A549 (cell line): Measurements from ENCODE around the gene RNF145. TPM values are rescaled to one million over a fixed set of nuclear protein-coding genes. Genes with fewer than 3 reads are reported as not detected.
A peak's percentile ranks its signal among the peaks of the same experiment; 100 is the strongest.

Experiments used
- ATAC-seq, 2 experiments: fragments of 200-7000 bp in 1 of 2; fragments of >200 bp in 1 of 2; cut with Nextera tagmentation in 1 of 2; cut with Tn5 transposase in 1 of 2; 3 replicates each; pipeline versions ENCODE4 v1.8.0 to v1.9.1; 2018 to 2020; ENCODE audit warnings: mild to moderate bottlenecking in 1 of 2, moderate library complexity in 1 of 2
- CTCF ChIA-PET: fragments of 300-600 bp; sonication (Branson Sonifier 250); formaldehyde crosslinking; extraction: SDS; loops from one replicate; lab custom pipeline; 2021; ENCODE audit warnings: antibody characterized with exemption, inconsistent platforms; lab: Yijun Ruan, JAX
- POLR2A ChIA-PET: fragments of 350-600 bp; formaldehyde crosslinking; extraction: SDS; loops from one replicate; lab custom pipeline; 2021; ENCODE audit warnings: antibody characterized with exemption, inconsistent platforms; lab: Yijun Ruan, JAX
- DNase-seq, 2 experiments: peaks; one replicate each; pipeline versions ENCODE4 v3.0.0 to v3.0.0-alpha.2; 2011 to 2016; ENCODE audit warnings: low read depth in 1 of 2, low spot score in 1 of 2
- FAIRE-seq: peaks from 2 replicates; lab custom pipeline; 2011; peaks lifted over from hg19 to GRCh38; lab: Jason Lieb, UNC
- H3K27ac ChIP-seq, 2 experiments: fragments of >200 bp; sonication (Bioruptor Twin); formaldehyde crosslinking; 3 replicates each; pipeline ENCODE4 v1.5.1; 2016 to 2017
- H3K4me1 ChIP-seq: fragments of >200 bp; sonication (Bioruptor Twin); formaldehyde crosslinking; 3 replicates; pipeline ENCODE4 v1.6.1; 2016
- H3K4me2 ChIP-seq: fragments of >200 bp; sonication (Bioruptor Twin); formaldehyde crosslinking; 3 replicates; pipeline ENCODE4 v1.6.1; 2016
- H3K4me3 ChIP-seq: fragments of >200 bp; sonication (Bioruptor Twin); formaldehyde crosslinking; 3 replicates; pipeline ENCODE4 v1.5.1; 2016
- H3K9me3 ChIP-seq: fragments of >200 bp; sonication (Bioruptor Twin); formaldehyde crosslinking; 3 replicates; pipeline ENCODE4 v1.6.1; 2016
- CBX2 ChIP-seq: fragments of 200-600 bp; sonication (generic); IDR thresholded peaks from 2 replicates; pipeline ENCODE4 v1.6.1; 2016; ENCODE audit warnings: low read depth, mild to moderate bottlenecking, borderline replicate concordance
- CBX8 ChIP-seq: fragments of 200-600 bp; sonication (generic); IDR thresholded peaks from 2 replicates; pipeline ENCODE4 v1.6.1; 2016
- CEBPB ChIP-seq, 2 experiments: fragments of >200 bp in 1 of 2; sonication (Bioruptor Twin) in 1 of 2; formaldehyde crosslinking in 1 of 2; IDR thresholded peaks; 2 replicates each; pipeline ENCODE4 v1.6.1; 2012 to 2016
- CHD4 ChIP-seq: fragments of 200-600 bp; sonication (generic); IDR thresholded peaks from 2 replicates; pipeline ENCODE4 v1.6.1; 2016; ENCODE audit warnings: antibody characterized with exemption, mild to moderate bottlenecking, borderline replicate concordance
- EHF ChIP-seq: fragments of 250-450 bp; sonication (Bioruptor Pico); IDR thresholded peaks from 2 replicates; pipeline ENCODE4 v1.5.0; 2020; ENCODE audit warnings: mild to moderate bottlenecking
- EHMT2 ChIP-seq: fragments of 200-600 bp; sonication (generic); IDR thresholded peaks from 2 replicates; pipeline ENCODE4 v1.6.1; 2016; ENCODE audit warnings: antibody characterized with exemption, low read depth, mild to moderate bottlenecking, moderate library complexity
- EP300 ChIP-seq, 2 experiments: fragments of >200 bp; sonication (Bioruptor Twin); formaldehyde crosslinking; IDR thresholded peaks; 2 replicates in 1 of 2; 3 replicates in 1 of 2; pipeline ENCODE4 v1.6.1; 2016 to 2017
- ESRRA ChIP-seq: fragments of 150-350 bp; IDR thresholded peaks from 2 replicates; pipeline ENCODE4 v1.6.1; 2014; ENCODE audit warnings: mild to moderate bottlenecking, low read length, borderline replicate concordance
- FOXS1 ChIP-seq: fragments of 250-450 bp; sonication (Bioruptor Pico); IDR thresholded peaks from 2 replicates; pipeline ENCODE4 v1.5.0; 2020; ENCODE audit warnings: mild to moderate bottlenecking, moderate library complexity
- GATA3 ChIP-seq: IDR thresholded peaks from 2 replicates; pipeline ENCODE4 v1.6.1; 2012; ENCODE audit warnings: borderline replicate concordance
- JUNB ChIP-seq: fragments of >200 bp; sonication (Bioruptor Twin); formaldehyde crosslinking; IDR thresholded peaks from 2 replicates; pipeline ENCODE4 v1.6.1; 2016
- KDM5A ChIP-seq: fragments of 200-600 bp; sonication (generic); IDR thresholded peaks from 2 replicates; pipeline ENCODE4 v1.6.1; 2016; ENCODE audit warnings: antibody characterized with exemption, mild to moderate bottlenecking
- MYC ChIP-seq: IDR thresholded peaks from 2 replicates; pipeline ENCODE4 v1.6.1; 2012; ENCODE audit warnings: mild to moderate bottlenecking, inconsistent platforms, low read length, improper control_type of control experiment, borderline replicate concordance
- NFE2L2 ChIP-seq: fragments of 150-350 bp; conservative IDR thresholded peaks from 2 replicates; pipeline ENCODE4 v1.6.1; 2014; ENCODE audit warnings: low read length
- NPAS2 ChIP-seq: fragments of 250-450 bp; sonication (Bioruptor Pico); IDR thresholded peaks from 2 replicates; pipeline ENCODE4 v1.8.0; 2022; ENCODE audit warnings: mild to moderate bottlenecking, moderate library complexity, borderline replicate concordance
- NR3C1 ChIP-seq: fragments of >200 bp; sonication (Bioruptor Twin); formaldehyde crosslinking; IDR thresholded peaks from 3 replicates; pipeline ENCODE4 v1.6.1; 2017
- PHF8 ChIP-seq: fragments of 200-600 bp; sonication (generic); IDR thresholded peaks from 2 replicates; pipeline ENCODE4 v1.6.1; 2016; ENCODE audit warnings: low read depth, mild to moderate bottlenecking, antibody characterized with exemption, moderate library complexity, borderline replicate concordance
- RFX5 ChIP-seq: fragments of 450-650 bp; IDR thresholded peaks from 2 replicates; pipeline ENCODE4 v1.7.1; 2014; ENCODE audit warnings: antibody characterized with exemption, mild to moderate bottlenecking, moderate library complexity
- RNF2 ChIP-seq: fragments of 200-600 bp; sonication (generic); IDR thresholded peaks from 2 replicates; pipeline ENCODE4 v1.6.1; 2016; ENCODE audit warnings: low read depth, mild to moderate bottlenecking, antibody characterized with exemption, moderate library complexity, borderline replicate concordance
- SMC3 ChIP-seq: fragments of >200 bp; sonication (Bioruptor Twin); formaldehyde crosslinking; IDR thresholded peaks from 3 replicates; pipeline ENCODE4 v1.6.1; 2018; ENCODE audit warnings: inconsistent platforms
- WGBS: methylation state at CpG from one replicate; pipeline ENCODE4 v1.1.6; 2017; ENCODE audit errors: missing lambda C conversion rate; 5-methylcytosine and 5-hydroxymethylcytosine counted together
- polyA plus RNA-seq, 4 experiments: library from polyadenylated mRNA; depleted of rRNA in 3 of 4; stranded (reverse); fragments of >200 nt; fragmentation: RNase III in 1 of 4; extraction: RNeasy Plus Mini Kit Qiagen cat#74134 plus additional on column Dnase treatment in 1 of 4; gene quantifications; 2 replicates in 3 of 4; 3 replicates in 1 of 4; pipeline ENCODE4 v1.2.3, GENCODE V29; 2011 to 2017
- TF ChIP-seq, protein P1 (sequence below): fragments of 250-450 bp; sonication (Bioruptor Pico); IDR thresholded peaks from 2 replicates; pipeline ENCODE4 v1.5.0; 2020; ENCODE audit warnings: low read depth, mild to moderate bottlenecking, moderate library complexity
- TF ChIP-seq, protein P2 (sequence below): fragments of >200 bp; sonication (Bioruptor Twin); formaldehyde crosslinking; IDR thresholded peaks from 2 replicates; pipeline ENCODE4 v1.6.1; 2016
- TF ChIP-seq, protein P3 (sequence below): IDR thresholded peaks from 2 replicates; pipeline ENCODE4 v1.6.1; 2012

RNF145 gene
- polyA plus RNA-seq, 2 of the 4 experiments (the other 2 are of a cell fraction): 122 to 146 TPM

DNA sequence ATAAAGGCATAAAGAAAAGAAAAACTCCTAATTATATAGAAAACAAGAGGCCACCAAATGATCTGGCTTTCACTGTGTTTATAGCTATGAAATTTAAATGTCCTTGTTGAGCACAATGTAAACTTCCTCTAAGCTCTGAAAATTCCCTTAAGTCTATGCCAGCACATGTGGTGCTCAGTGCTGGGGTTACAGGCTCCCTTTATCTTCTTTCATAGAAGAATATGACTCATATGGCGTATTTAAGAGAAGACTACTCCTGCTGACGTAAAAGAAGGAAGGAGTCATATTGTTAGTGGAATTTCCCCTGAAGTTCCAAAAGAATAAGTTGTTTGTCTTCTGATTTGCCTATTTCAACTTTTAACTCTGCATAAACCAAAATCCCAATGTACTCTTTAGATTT, 30.4 kb downstream of the RNF145 start (continued):
- TF ChIP-seq NR3C1 (no peak), JUNB (peak; percentile 97), EHF (CRISPR knock-in tag) (no peak), RFX5 (no peak), KDM5A (no peak), PHF8 (no peak), CEBPB (IDR thresholded peaks at IDR 0.05) (peak in 1 of 2 experiments; percentile 64; a peak in 1 of 4 replicates), EHMT2 (no peak), CBX8 (no peak), NPAS2 (CRISPR knock-in tag) (no peak), FOXS1 (no peak)
- TF ChIP-seq, protein P1, sequence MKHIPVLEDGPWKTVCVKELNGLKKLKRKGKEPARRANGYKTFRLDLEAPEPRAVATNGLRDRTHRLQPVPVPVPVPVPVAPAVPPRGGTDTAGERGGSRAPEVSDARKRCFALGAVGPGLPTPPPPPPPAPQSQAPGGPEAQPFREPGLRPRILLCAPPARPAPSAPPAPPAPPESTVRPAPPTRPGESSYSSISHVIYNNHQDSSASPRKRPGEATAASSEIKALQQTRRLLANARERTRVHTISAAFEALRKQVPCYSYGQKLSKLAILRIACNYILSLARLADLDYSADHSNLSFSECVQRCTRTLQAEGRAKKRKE (CRISPR knock-in tag): peak; percentile 39; the same call in 1 of the 2 replicates
- TF ChIP-seq, all 56 proteins: peak for 16

DNA sequence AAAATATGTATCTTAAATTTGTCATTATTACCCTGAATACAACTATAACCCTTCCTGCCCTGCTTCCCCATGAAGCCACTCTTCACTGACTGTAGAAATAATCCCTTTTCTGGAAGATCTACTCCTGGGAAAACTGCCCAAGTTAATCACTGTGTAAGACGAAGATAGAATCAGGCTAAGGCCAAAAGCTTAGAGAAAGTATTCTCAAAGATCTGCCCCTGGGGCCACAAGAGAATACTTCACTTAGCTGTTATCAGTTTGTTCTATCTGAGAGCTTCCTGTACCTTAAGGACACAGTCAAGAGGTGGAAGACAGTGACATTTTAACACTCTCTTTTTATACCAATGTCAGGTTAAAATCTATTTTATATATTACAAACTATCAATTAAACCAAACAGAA, 33.8 kb downstream of the RNF145 start:
- TF ChIP-seq CBX2: no peak
- peak; percentile 53; the same call in 1 of the 2 replicates for TF ChIP-seq GATA3
- Histone ChIP-seq H3K9me3 (no peaks in the 10 kb centered on the region), H3K27ac (peak overlapping the region; percentile 88 to 94), H3K4me2 (peak overlapping the region; percentile 79), H3K4me1 (peaks cover 90% of the 10 kb centered on the region), H3K4me3 (no peak overlapping the region)
- no peak for FAIRE-seq
- CTCF ChIA-PET: interaction anchor here (1.3 to 1.5 kb wide), 2 partner anchors 12 to 18 kb away, joined by 3 to 10 read pairs; no protein-coding TSS in a partner anchor
- DNase-seq: peak in 1 of 2 experiments; percentile 37
- peak in 1 of 2 experiments; percentile 16; a peak in 2 of 6 replicates for ATAC-seq
- POLR2A ChIA-PET: interaction anchor here (1.6 kb wide), 1 partner anchor 33 kb away, joined by 6 read pairs; no protein-coding TSS in a partner anchor
- WGBS: 5% methylated on average over 1 of the region's 1 CpG

DNA sequence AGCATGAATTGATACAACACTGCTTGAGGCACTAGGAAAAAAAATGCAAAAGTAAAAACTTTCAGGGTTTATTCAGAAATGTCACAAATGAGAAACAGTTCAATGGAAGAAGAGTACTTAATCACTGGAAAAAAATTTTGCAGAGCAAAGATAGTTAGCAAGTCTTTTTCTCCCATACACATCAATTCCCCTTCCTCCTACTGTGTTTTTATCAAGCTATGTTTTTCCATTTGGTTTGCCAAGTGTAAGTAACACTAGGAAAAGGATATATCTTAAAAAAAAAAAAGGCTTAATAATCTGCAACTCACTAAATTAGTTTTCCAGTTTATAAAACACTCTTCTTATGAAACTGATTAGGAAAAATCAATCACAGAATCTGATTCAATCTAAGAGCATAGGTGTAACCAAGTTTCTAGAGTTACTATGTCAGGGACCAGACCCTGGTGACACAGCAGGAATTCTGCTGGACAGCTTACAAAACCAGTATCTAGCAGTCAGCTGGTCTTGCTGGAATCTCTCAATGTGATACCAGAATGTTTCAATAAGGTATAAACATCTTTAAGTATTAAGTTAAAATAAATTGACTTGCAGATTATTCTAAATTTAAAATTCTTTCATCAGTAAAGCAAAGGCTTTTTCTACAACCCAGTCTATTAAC, 34.7 kb downstream of the RNF145 start:
- ChIA-PET CTCF (interaction anchor here (0.6 to 0.7 kb wide), 2 partner anchors 13 to 15 kb away, joined by 3 read pairs; no protein-coding TSS in a partner anchor), POLR2A (interaction anchor here (1.6 kb wide), 1 partner anchor 33 kb away, joined by 6 read pairs; no protein-coding TSS in a partner anchor)
- Histone ChIP-seq H3K9me3 (no peaks in the 10 kb centered on the region), H3K4me1 (peaks cover 88% of the 10 kb centered on the region), H3K4me2 (peak overlapping the region; percentile 79), H3K27ac (peak overlapping the region; percentile 88 to 94), H3K4me3 (no peak overlapping the region)
- TF ChIP-seq KDM5A (no peak), SMC3 (no peak), NR3C1 (no peak), MYC (no peak), NPAS2 (CRISPR knock-in tag) (no peak), ESRRA (no peak)
- FAIRE-seq (peak; percentile 49), ATAC-seq (no peak), DNase-seq (no peak)

DNA sequence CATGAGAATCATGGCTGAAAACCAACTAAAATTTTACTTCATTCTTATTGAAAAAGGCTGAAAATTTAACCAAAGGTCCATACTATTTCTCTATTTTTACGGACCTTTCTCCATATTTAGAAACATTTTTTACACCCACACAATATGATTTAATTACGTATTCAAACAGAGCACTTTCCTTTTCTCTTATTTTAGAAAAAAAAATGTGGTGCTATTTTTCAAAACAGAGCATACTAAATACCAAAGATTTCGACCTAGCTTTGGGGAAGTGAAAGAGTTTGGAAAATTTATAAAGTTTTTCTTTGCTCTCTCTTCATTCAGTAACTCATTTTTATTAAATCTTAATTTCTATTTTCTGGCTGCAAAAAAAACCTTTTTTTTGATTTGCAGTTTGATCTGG, 38.1 kb downstream of the RNF145 start:
- FAIRE-seq (no peak), DNase-seq (no peak), ATAC-seq (no peak)
- POLR2A ChIA-PET: no interaction called here
- 90% methylated on average over 3 of the region's 3 CpGs for WGBS
- no peak overlapping the region for H3K27ac ChIP-seq
- H3K4me1 ChIP-seq: peaks cover 76% of the 10 kb centered on the region
- H3K9me3 ChIP-seq: no peaks in the 10 kb centered on the region
- H3K4me3 ChIP-seq: no peak overlapping the region
- CTCF ChIA-PET: interaction anchor here (1.3 kb wide), 1 partner anchor 14 kb away, joined by 4 read pairs; no protein-coding TSS in a partner anchor
- TF ChIP-seq EP300 (IDR thresholded peaks at IDR 0.05) (no peak), KDM5A (no peak), NFE2L2 (no peak), CHD4 (no peak), RFX5 (no peak), RNF2 (no peak)
- TF ChIP-seq, protein P2, sequence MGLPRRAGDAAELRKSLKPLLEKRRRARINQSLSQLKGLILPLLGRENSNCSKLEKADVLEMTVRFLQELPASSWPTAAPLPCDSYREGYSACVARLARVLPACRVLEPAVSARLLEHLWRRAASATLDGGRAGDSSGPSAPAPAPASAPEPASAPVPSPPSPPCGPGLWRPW: no peak
- TF ChIP-seq, protein P3, sequence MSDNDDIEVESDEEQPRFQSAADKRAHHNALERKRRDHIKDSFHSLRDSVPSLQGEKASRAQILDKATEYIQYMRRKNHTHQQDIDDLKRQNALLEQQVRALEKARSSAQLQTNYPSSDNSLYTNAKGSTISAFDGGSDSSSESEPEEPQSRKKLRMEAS: no peak
- H3K4me2 ChIP-seq: no peak overlapping the region
